HFFc6 (cell line): ENCODE results near the gene P4HA1. TPM values are rescaled to one million over a fixed set of nuclear protein-coding genes. Genes with fewer than 3 reads are reported as not detected.

Experiments used
- DNase-seq: peaks from one replicate; pipeline ENCODE4 v3.0.0-alpha.2; 2018
- H3K27ac Mint-ChIP-seq: 2 replicates; pipeline ENCODE4 v1.8.0; 2020; ENCODE audit warnings: mild to moderate bottlenecking, mixed read lengths
- H3K27me3 Mint-ChIP-seq: 2 replicates; pipeline ENCODE4 v1.8.0; 2021; ENCODE audit warnings: mild to moderate bottlenecking, moderate library complexity, mixed read lengths; ENCODE audit not compliant: insufficient read depth
- H3K36me3 Mint-ChIP-seq: 2 replicates; pipeline ENCODE4 v1.8.0; 2021; ENCODE audit warnings: low read depth, mixed read lengths
- H3K4me1 Mint-ChIP-seq: 2 replicates; pipeline ENCODE4 v1.8.0; 2020; ENCODE audit warnings: low read depth, mixed read lengths
- H3K4me3 Mint-ChIP-seq: 2 replicates; pipeline ENCODE4 v1.8.0; 2020; ENCODE audit warnings: mild to moderate bottlenecking, moderate library complexity, mixed read lengths
- H3K9me3 Mint-ChIP-seq: 2 replicates; pipeline ENCODE4 v1.8.0; 2020; ENCODE audit warnings: mild to moderate bottlenecking, mixed read lengths
- CTCF ChIP-seq: fragments of 200-600 bp; sonication (generic); IDR thresholded peaks from 2 replicates; pipeline ENCODE4 v1.5.0; 2021; ENCODE audit warnings: antibody characterized with exemption, mild to moderate bottlenecking
- total RNA-seq, 6 experiments: library from RNA; stranded (reverse); fragmentation: NEBNext Ultra II Directional; extraction: Animal tissue kit (Norgen Biotek cat#: 25700); gene quantifications; 2 replicates in 1 of 6; 3 replicates in 5 of 6; pipeline ENCODE4 v1.2.3, GENCODE V29; 2021

P4HA1 gene
- total RNA-seq, 6 experiments from 2014 or later, result 117 to 192 (median 127) TPM

- Mint-ChIP-seq H3K4me3 (no peak overlapping the region), H3K4me1 (peaks cover 21% of the 10 kb centered on the region), H3K36me3 (peaks cover 16% of the 10 kb centered on the region), H3K9me3 (no peaks in the 10 kb centered on the region), H3K27ac (no peak overlapping the region), H3K27me3 (no peaks in the 10 kb centered on the region)
- TF ChIP-seq CTCF, result no peak
- DNase-seq, result no peak
Measured at GRCh38 chr10:73073627-73074026, 23.0 kb downstream of the P4HA1 start.

GRCh38 chr10:73065441-73065840 lies 31.2 kb downstream of the P4HA1 start:
- no peak for DNase-seq
- Mint-ChIP-seq H3K36me3 (peaks cover 40% of the 10 kb centered on the region), H3K27ac (no peak overlapping the region), H3K27me3 (no peaks in the 10 kb centered on the region), H3K4me1 (peaks cover 47% of the 10 kb centered on the region), H3K4me3 (no peak overlapping the region), H3K9me3 (no peaks in the 10 kb centered on the region)
- no peak for TF ChIP-seq CTCF

GRCh38 chr10:73061743-73062142 lies 34.9 kb downstream of the P4HA1 start:
- no peak for DNase-seq
- Mint-ChIP-seq H3K27ac (0 out of 2 replicates have a peak overlapping the region, but pooled peaks have one; percentile 3), H3K9me3 (no peaks in the 10 kb centered on the region), H3K4me1 (peaks cover 39% of the 10 kb centered on the region), H3K36me3 (peaks cover 18% of the 10 kb centered on the region), H3K27me3 (no peaks in the 10 kb centered on the region), H3K4me3 (no peak overlapping the region)
- TF ChIP-seq CTCF, result no peak

GRCh38 chr10:73060738-73061635 lies 35.7 kb downstream of the P4HA1 start:
- peak; percentile 77 for TF ChIP-seq CTCF
- H3K9me3 Mint-ChIP-seq, result no peaks in the 10 kb centered on the region
- DNase-seq, result peak; percentile 27
- no peaks in the 10 kb centered on the region for H3K27me3 Mint-ChIP-seq
- H3K4me3 Mint-ChIP-seq, result no peak overlapping the region
- 0 out of 2 replicates have a peak overlapping the region, but pooled peaks have one; percentile 3 for H3K27ac Mint-ChIP-seq
- peaks cover 15% of the 10 kb centered on the region for H3K36me3 Mint-ChIP-seq
- H3K4me1 Mint-ChIP-seq, result peaks cover 36% of the 10 kb centered on the region

- Mint-ChIP-seq H3K36me3 (peaks cover 14% of the 10 kb centered on the region), H3K4me3 (no peak overlapping the region), H3K27me3 (no peaks in the 10 kb centered on the region), H3K9me3 (no peaks in the 10 kb centered on the region), H3K27ac (peak overlapping the region; percentile 40; the same call in 1 of the 2 replicates), H3K4me1 (peaks cover 28% of the 10 kb centered on the region)
- no peak for DNase-seq
- TF ChIP-seq CTCF, result no peak
Measured at GRCh38 chr10:73060173-73060572, 36.5 kb downstream of the P4HA1 start.
